NB4 (cell line): ENCODE data around the gene MPPED1.

Experiments used
- CTCF ChIP-seq: IDR thresholded peaks from one replicate; pipeline ENCODE4 v1.5.1; 2012; ENCODE audit warnings: low read depth, low read length
- MYC ChIP-seq: IDR thresholded peaks from 2 replicates; pipeline ENCODE4 v1.6.1; 2011; ENCODE audit warnings: low read depth, low read length
- POLR2A ChIP-seq: IDR thresholded peaks from 2 replicates; pipeline ENCODE4 v1.6.1; 2011; ENCODE audit warnings: mild to moderate bottlenecking; ENCODE audit not compliant: insufficient read length; ENCODE audit errors: extremely low read depth

- TF ChIP-seq CTCF (no peak), POLR2A (no peak), MYC (no peak)
Observed at GRCh38 chr22:43432883-43433415, 21.1 kb downstream of the MPPED1 start.
